LoVo (cell line): Measurements from ENCODE around the gene MORN5.
"Not testable (repeated sequence)": the region's sequence is repeated elsewhere in the genome, so short reads cannot be mapped to it uniquely, and the experiment has no call there.

Experiments
- DNase-seq: peaks from one replicate; pipeline ENCODE4 v3.0.0-alpha.2; 2016; ENCODE audit warnings: low spot score

MORN5 gene

GRCh38 chr9:122159026-122159924 lies at the start of gene MORN5, which contains the start of gene NDUFA8:
Gene MORN5, plus strand, starts transcription at chr9:122159908. Its CDS starts 65 bp downstream, at chr9:122159973.
Gene NDUFA8, minus strand, starts transcription at chr9:122159779. Its CDS starts 102 bp downstream, at chr9:122159677.
- peak; percentile 98 for DNase-seq

GRCh38 chr9:122110100-122110833 lies 49.4 kb upstream of the MORN5 start:
- no peak for DNase-seq

- DNase-seq: no peak
Observed at GRCh38 chr9:122111413-122112085, 48.2 kb upstream of the MORN5 start.

DNA sequence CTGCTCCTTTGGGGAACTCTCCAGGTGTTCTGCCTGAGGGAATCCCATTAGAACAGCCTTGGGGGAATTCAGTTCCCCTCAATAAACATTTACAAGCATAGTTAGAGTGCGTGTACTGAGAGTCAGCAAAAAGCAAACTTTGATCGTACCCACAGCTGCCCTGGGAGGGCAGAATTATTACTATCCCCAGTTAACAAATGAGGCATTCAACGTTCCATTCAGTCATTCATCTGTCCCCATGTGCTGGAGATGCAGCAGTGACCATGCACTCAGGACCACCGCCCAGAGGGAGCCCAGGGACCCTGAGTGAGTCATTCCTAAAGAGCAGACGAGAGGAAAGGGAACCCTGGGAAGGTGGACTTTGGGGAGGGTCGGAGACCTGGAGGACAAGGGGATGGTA lies 47.5 kb upstream of the MORN5 start:
- no peak for DNase-seq

GRCh38 chr9:122113574-122113973 lies 46.1 kb upstream of the MORN5 start:
- no peak for DNase-seq

GRCh38 chr9:122115176-122116035 lies 44.3 kb upstream of the MORN5 start:
- no peak for DNase-seq

DNA sequence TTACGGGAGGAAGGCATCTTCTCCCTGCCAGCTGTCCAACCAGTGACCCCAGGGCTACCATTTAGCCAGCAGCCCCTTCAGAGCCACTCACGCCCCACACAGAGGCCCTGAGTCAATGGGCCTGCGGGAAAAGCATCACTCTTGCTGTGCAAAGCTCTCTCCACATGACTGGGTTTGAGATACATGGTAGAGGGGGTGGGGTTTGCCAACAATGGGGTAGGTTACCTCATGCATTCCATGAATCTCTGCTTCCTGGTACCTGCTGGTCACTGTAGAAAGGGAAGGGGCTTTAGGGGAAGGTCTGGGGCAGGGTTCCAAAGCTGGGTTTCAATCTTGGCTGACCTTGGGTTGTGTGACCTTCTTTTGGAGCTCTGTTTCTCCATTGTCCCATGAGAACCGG lies 43.7 kb upstream of the MORN5 start:
- no peak for DNase-seq

- DNase-seq: no peak
Observed at GRCh38 chr9:122116448-122117173, 43.1 kb upstream of the MORN5 start.

- not testable (repeated sequence) for DNase-seq
Observed at GRCh38 chr9:122117241-122117640, 42.5 kb upstream of the MORN5 start.

- no peak for DNase-seq
Observed at GRCh38 chr9:122118343-122119165, 41.2 kb upstream of the MORN5 start.

DNA sequence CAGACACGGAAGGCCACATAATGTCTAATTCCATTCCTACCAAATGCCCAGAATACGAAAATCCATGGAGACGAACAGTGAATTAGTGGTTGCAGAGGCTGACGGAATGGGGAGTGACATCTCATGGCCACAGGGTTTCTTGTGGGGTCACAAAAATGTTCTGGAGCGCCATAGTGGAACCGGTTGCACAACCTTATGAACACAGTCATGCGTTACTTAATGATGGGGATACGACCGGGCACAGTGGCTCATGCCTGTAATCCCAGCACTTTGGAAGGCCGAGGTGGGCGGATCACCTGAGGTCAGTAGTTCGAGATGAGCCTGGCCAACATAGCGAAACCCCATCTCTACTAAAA lies 40.6 kb upstream of the MORN5 start:
- DNase-seq: no peak

- DNase-seq: no peak
Observed at GRCh38 chr9:122119721-122120120, 40.0 kb upstream of the MORN5 start.

DNA sequence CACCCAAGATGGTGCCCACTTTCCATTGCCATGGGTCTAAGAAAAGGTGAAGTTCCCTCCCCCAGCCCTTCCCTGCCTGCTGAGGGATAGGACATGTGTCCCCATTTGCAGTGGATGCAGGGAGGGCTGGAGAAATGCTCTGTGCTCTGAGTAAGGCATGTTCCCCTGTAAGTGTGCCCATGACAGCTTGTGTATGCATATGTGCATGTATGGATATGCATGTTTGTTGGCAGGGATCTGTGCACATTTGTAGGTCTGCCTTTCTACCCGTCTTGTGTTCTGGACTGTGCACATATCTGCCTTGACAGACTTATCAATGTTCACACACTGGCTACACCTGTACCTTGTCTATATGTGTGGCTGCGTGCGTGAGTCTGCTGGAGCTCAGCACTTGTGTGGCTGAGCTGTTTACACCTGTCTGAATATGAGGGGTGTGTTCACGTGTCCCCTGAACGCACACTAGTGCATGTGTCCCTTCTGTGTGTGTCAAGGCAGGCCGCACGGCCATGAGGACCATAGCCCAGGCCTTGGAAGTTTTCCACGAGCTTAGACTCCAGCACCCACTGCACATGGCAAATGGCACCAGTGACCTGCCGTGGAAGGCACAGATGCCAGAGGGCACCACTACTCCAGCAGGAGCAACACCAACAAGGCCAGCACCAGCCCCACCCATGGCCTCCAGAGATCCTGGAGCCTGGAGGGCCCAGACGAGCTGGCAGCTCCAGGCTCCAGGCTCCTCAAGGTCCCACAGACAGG lies 39.2 kb upstream of the MORN5 start:
- DNase-seq: no peak

DNA sequence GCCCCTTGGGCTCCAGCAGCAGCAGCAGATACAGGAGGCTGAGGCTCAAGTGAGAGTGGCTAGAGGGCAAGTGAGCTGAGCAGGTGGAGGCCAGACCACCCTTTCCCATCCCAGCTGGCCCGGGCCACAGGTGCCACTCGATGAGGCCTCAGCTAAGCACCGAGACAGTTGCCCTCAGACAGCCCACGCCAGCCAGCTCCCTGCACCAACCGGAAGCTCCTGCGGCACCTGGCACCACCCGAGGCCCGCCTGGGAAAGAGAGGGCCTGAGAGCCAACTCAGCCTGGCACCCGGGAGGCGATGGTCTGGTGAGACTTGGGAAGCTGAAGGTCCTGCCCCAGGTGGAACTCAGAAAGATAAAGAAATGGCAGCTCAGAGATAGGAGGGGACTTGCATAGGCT lies 38.3 kb upstream of the MORN5 start:
- DNase-seq: no peak

DNA sequence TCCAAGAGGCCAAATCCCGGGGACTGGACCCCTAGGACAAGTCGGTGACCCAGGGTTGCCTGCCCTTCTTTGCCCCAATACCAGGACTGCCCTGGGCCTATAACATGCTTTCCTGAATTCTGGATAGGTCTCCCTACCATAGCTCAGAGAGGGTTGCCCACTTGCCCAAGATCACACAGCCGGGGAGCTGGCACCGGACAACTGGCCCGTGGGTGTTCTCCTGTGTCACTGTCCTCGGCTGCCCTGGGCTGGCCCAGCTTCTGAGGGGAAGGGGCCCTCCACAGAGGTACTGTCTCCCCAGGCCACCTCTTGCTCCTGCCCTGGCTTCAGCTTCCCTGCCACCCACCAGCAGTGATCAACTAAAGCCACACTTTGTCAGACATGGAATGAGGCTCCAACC lies 37.8 kb upstream of the MORN5 start:
- no peak for DNase-seq

DNA sequence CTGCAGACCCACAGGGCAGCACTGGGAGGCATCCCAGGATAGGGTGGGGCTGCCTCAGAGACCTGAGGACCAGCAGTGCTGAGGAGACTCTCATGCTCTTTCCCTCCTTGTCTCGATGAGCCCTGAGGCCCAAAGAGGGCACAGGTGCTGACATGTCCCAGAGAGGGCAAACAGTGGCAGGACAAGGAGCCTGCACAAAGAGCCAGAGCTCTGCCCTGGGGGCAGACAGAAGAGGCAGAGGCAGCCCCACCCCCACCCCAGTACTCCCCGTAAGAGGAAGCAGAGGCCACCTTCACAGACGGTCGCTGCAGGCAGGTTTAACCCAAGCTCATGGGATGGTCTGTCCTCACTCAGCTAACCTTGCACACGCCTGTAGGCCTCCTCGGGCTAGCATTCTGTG lies 37.2 kb upstream of the MORN5 start:
- DNase-seq: no peak

- DNase-seq: peak; percentile 52
Observed at GRCh38 chr9:122122903-122123632, 36.6 kb upstream of the MORN5 start.

DNA sequence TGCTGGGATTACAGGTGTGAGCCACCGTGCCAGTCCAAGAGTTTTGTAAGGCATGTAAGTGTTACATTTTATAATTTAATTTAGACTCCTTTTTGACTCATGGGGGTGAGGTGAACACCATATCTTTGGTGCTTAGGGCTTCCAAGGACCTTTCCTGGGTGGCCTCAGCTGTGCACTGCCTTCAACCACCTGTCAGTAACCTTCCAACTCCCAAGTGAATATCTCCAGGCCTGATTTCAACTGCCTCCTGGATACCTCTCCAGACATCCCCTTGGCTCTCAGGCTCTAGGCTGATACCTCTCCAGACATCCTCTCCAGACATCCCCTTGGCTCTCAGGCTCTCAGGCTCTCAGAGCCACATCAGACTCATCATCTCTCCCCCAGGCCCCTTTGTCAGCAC lies 35.7 kb upstream of the MORN5 start:
- DNase-seq: no peak

DNA sequence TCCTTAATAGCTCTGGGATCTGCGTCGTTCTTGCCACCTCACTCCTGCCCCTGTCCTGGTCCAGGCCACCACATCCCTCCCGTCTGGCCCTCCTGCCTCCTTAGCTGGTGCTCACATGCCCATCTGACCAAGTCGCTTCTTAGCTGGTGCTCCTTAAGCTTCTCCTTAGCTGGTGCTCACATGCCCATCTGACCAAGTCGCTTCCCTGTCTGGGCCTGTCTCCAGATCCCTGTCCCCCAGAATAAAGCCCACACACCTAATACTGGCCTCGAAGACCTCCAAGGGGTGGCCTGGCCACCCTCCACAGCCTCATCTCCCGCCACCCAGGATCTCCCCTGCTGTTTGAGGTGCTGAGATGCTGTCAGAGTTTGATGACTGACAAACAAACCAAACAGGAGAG lies 35.2 kb upstream of the MORN5 start:
- no peak for DNase-seq
